GM18870 (cell line): ENCODE data around the gene UBE2N.

Source experiments
- ATAC-seq: cut with Tn5 transposase; IDR thresholded peaks from one replicate; pipeline ENCODE4 v1.9.1; 2021; ENCODE audit warnings: moderate library complexity; ENCODE audit not compliant: unreplicated experiment

Gene UBE2N

GRCh38 chr12:93361151-93361919, 80.4 kb downstream of the UBE2N start:
- ATAC-seq = no peak

- no peak for ATAC-seq
Measured at GRCh38 chr12:93360688-93361087, 81.1 kb downstream of the UBE2N start.

GRCh38 chr12:93358821-93359220, 82.9 kb downstream of the UBE2N start:
- ATAC-seq = no peak

DNA sequence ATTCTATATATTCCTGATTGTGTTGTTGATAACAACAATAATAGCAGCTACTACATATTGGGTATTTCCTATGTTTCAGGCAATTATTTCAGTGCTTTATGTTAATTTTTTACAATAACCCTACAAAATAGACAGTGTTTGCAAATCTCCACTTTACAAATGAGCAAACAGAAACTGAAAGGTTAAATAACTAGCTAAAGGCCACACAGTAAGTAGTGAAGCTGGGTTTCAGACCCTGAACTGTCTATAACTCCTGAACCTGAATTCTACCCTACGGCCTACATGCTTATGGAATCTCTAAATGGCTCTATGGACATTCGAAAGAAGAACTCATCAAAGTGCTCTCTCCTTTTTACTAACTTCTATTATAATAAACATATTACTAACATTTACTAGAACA, 83.7 kb downstream of the UBE2N start:
- peak; percentile 88 for ATAC-seq

- ATAC-seq = no peak
Measured at GRCh38 chr12:93356214-93356613, 85.5 kb downstream of the UBE2N start.
